Astrocyte of the cerebellum (primary cell): ENCODE measurements around the gene NKX1-2.

ENCODE experiments used
- DNase-seq: peaks from one replicate; pipeline ENCODE4 v3.0.0-alpha.2; 2011; ENCODE audit warnings: low read depth
- H3K4me3 ChIP-seq: 2 replicates; pipeline ENCODE4 v1.5.1; 2011; ENCODE audit warnings: mild to moderate bottlenecking, low read depth, low read length, moderate library complexity
- CTCF ChIP-seq: IDR thresholded peaks from 2 replicates; pipeline ENCODE4 v1.5.1; 2012; ENCODE audit warnings: low read length, low read depth, moderate library complexity, mild to moderate bottlenecking; ENCODE audit errors: missing control alignments
- in situ Hi-C: cut with HindIII; loops from 2 replicates; pipeline ENCODE4 v1.10.0; 2017; ENCODE audit warnings: low sequenced_read_pairs

Gene NKX1-2

DNA sequence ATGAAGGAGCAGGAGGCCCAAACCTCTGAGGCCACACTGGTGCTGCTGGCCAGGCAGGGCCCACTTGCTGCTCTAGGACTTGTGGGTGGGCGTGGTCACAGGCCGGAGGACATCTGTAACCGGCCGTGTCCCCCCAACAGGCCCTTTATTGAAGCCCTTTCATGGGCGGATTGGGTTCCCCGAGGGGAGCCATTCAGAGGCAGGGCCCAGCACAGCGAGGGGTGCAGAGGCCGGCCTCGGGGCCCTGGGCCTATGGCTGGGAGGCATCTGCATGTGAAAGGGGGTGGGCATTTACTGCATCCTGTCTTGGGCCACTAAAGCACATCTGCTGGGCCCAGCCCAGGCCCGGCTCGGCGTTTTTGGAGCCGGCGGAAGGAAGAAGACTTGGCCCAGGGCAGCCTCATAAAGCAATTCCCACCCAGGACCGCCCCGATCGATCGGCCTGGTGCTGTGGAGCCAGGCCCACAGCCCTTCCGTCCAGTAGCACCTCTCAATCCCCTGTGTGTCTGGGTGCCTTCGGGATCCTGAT lies 20.2 kb upstream of the NKX1-2 start:
- no peak for DNase-seq
- no peak for TF ChIP-seq CTCF
- in situ Hi-C loops = no loop called here
- H3K4me3 ChIP-seq = no peak overlapping the region

DNA sequence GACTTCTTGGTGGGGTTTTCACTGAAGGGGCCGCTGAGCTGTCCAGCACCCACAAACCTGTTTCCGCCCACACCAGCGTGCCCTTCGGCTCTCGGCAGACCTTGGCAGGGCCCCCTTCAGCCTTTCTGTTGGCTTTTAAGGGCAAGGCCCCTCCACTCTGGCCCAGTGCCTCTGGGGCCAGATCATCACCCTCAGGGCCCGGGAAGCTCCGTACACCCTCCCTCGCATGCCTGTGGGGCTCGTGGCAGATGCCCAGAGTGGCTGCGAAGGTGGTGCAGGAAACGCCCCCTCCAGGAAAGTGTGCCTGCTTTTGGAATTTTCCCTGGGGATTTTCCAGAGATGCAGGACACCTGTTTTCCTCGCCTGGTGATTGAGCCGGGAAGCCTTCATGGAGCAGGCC lies 18.8 kb upstream of the NKX1-2 start:
- H3K4me3 ChIP-seq = no peak overlapping the region
- no peak for DNase-seq
- in situ Hi-C loops = no loop called here
- no peak for TF ChIP-seq CTCF

GRCh38 chr10:124467165-124467564 lies 17.3 kb upstream of the NKX1-2 start:
- H3K4me3 ChIP-seq = no peak overlapping the region
- TF ChIP-seq CTCF = no peak
- DNase-seq = no peak
- in situ Hi-C loops = no loop called here

DNA sequence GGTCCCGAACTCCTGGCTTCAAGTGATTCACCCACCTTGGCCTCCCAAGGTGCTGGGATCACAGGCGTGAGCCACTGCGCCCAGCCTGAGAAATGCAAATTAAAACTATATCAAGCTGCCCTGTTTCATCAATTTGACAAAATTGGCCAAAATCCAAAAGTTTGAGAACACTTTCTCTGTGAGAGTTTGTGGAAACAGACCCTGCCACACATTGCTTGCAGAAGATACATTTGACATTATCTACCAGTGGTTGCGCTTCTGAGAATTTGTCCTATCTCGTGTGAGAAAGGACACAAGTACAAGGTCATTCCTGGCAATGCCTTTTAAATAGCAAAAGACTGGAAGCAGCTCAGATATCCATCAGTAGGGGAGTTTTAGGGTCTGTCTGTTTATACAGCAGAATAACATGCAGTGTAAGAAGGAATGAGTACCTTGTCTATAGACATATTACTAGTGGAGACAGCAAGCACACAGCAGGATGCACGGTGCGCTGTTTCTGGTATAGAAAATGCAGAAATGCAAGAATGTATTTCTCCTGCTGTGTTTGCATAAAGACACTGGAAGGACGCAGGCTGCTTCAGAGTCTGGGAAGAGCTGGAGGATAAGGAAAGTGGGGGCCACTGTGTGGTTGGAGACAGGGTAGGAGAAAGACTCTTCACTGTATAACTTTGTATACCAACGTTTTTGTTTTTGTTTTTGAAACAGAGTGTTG lies 16.1 kb upstream of the NKX1-2 start:
- in situ Hi-C loops = no loop called here
- no peak for TF ChIP-seq CTCF

GRCh38 chr10:124465003-124465776 lies 15.4 kb upstream of the NKX1-2 start:
- in situ Hi-C loops = no loop called here
- no peak for TF ChIP-seq CTCF
- no peak for DNase-seq
- H3K4me3 ChIP-seq = no peak overlapping the region

More for the DNA sequence above, 16.1 kb upstream of the NKX1-2 start:
- no peak overlapping the region for H3K4me3 ChIP-seq
- DNase-seq = no peak

DNA sequence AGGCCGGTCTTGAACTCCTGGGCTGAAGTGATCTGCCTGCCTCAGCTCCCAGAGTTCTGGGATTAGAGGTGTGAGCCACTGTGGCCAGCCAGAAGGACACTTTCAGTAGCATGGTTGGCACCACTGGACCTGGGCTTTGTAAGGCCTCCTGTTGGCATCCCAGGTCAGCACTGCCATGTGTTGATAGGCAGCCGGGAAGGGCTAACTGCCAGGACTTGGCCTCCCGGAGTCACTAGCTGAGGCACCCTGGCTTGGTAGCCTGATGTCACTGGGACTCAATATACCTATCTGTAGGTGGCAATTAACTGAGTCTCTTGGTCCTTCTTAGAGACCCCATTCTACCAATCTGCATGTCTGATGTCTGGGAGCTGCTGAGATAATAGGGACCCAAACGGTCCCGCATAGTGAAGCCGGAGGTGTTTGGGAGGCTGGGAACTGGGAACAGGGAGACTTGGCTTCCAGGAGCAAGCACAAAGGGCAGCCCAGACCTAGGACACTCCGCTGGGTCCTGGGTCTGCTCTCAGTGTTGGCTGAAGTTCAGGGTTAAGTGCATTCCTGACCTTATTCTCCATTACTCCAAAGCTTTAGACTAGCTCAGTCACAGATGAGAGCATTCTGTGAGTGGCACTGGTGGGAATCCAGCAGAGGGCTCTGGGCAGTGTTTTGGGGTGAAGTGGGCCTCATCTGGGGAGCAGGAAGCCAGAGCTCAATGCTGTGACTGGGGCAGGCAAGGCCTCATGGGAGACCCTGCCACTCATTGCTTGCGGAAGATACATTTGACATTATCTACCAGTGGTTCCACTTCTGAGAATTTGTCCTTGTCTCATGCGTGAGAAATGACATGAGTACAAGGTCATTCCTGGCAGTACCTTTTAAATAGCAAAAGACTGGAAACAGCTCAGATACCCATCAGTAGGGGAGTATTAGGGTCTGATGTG lies 14.5 kb upstream of the NKX1-2 start:
- in situ Hi-C loops = no loop called here
- DNase-seq = no peak
- TF ChIP-seq CTCF = no peak
- no peak overlapping the region for H3K4me3 ChIP-seq
